ENCODE measurements around the gene CERS2.

Gene CERS2

GRCh38 chr1:150974580-150975478, at the start of gene CERS2:
TSS of gene CERS2 (minus strand) at chr1:150974835. CDS start at chr1:150969090, 5,745 bp downstream.
- peak; percentile 55 for DNase-seq (ENCODE audit: low read depth)

GRCh38 chr1:151013518-151013917, 38.9 kb upstream of the CERS2 start:
- DNase-seq (ENCODE audit: low read depth) = no peak

GRCh38 chr1:151012684-151013471, 38.2 kb upstream of the CERS2 start:
- DNase-seq (ENCODE audit: low read depth) = no peak

GRCh38 chr1:151011154-151011850, 36.7 kb upstream of the CERS2 start:
- DNase-seq (ENCODE audit: low read depth) = no peak

GRCh38 chr1:151010346-151010726, 35.7 kb upstream of the CERS2 start:
- no peak for DNase-seq (ENCODE audit: low read depth)

GRCh38 chr1:151009674-151010345, 35.2 kb upstream of the CERS2 start:
- no peak for DNase-seq (ENCODE audit: low read depth)

- no peak for DNase-seq (ENCODE audit: low read depth)
Measured at GRCh38 chr1:151009206-151009587, 34.6 kb upstream of the CERS2 start.

GRCh38 chr1:151008244-151009205, 33.9 kb upstream of the CERS2 start, which contains the start of gene PRUNE1:
TSS of gene PRUNE1 (plus strand) at chr1:151008449. CDS start at chr1:151008633, 184 bp downstream.
- DNase-seq (ENCODE audit: low read depth) = peak; percentile 90

- DNase-seq (ENCODE audit: low read depth) = no peak
Measured at GRCh38 chr1:151007853-151008243, 33.2 kb upstream of the CERS2 start.

GRCh38 chr1:151006327-151007052, 31.9 kb upstream of the CERS2 start, which contains the start of gene MINDY1:
TSS of gene MINDY1 (minus strand) at chr1:151006902. CDS start at chr1:151002617, 4,285 bp downstream.
- DNase-seq (ENCODE audit: low read depth) = no peak

- DNase-seq (ENCODE audit: low read depth) = no peak
Measured at GRCh38 chr1:151005729-151006319, 31.2 kb upstream of the CERS2 start.

- no peak for DNase-seq (ENCODE audit: low read depth)
Measured at GRCh38 chr1:151003180-151003579, 28.5 kb upstream of the CERS2 start.

- no peak for DNase-seq (ENCODE audit: low read depth)
Measured at GRCh38 chr1:151002611-151003010, 28.0 kb upstream of the CERS2 start.

GRCh38 chr1:151002051-151002450, 27.4 kb upstream of the CERS2 start:
- DNase-seq (ENCODE audit: low read depth) = no peak

- no peak for DNase-seq (ENCODE audit: low read depth)
Measured at GRCh38 chr1:151001602-151002001, 27.0 kb upstream of the CERS2 start.

GRCh38 chr1:151000408-151000807, 25.8 kb upstream of the CERS2 start:
- DNase-seq (ENCODE audit: low read depth) = no peak

- no peak for DNase-seq (ENCODE audit: low read depth)
Measured at GRCh38 chr1:150999926-151000325, 25.3 kb upstream of the CERS2 start.

GRCh38 chr1:150999051-150999674, 24.5 kb upstream of the CERS2 start:
- no peak for DNase-seq (ENCODE audit: low read depth)

- DNase-seq (ENCODE audit: low read depth) = no peak
Measured at GRCh38 chr1:150997949-150998348, 23.3 kb upstream of the CERS2 start.
